ENCODE measurements around the gene PLA2G1B. TPM values are rescaled to one million over a fixed set of nuclear protein-coding genes. Genes with fewer than 3 reads are reported as not detected.
A peak's percentile ranks its signal among the peaks of the same experiment; 100 is the strongest.

The PLA2G1B gene
- total and polyA plus RNA-seq, 9 of the 15 experiments (the other 6 are each of a cell fraction or from before 2014, with no cell fraction given): 1.4 TPM; not detected in 8

DNA sequence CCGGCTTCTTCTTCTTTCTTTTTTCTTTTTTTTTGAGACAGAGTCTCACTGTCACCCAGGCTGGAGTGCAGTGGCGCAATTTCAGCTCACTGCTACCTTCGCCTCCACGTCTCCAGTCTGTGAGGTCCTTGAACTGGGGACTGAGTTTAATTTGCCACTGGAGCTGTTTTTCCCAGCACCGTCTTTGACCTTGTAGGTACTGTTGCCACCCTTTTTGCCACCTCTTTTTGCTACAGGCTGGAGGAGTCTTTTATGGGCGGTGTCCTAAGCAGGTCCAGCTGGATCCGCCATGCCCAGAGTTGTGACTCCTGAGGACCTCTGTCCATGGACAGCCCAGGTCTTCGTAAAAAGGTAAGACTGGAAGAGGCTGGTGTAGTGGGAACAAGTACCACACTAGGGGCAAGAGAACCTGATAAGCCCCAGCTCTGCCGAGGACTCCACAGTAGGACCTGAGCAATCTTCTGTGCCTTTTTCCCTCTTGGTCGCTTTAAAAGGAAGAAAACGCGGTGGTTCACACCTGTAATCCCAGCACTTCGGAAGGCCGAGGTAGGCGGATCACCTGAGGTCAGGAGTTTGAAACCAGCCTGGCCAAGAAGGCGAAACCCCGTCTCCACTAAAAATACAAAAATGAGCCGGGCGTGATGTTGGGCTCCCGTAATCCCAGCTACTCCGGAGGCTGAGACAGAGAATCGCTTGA, 36.8 kb downstream of the PLA2G1B start (continued):
- TF ChIP-seq KLF1 (tag; IDR thresholded peaks at IDR 0.05): no peak
- TF ChIP-seq, protein P1, sequence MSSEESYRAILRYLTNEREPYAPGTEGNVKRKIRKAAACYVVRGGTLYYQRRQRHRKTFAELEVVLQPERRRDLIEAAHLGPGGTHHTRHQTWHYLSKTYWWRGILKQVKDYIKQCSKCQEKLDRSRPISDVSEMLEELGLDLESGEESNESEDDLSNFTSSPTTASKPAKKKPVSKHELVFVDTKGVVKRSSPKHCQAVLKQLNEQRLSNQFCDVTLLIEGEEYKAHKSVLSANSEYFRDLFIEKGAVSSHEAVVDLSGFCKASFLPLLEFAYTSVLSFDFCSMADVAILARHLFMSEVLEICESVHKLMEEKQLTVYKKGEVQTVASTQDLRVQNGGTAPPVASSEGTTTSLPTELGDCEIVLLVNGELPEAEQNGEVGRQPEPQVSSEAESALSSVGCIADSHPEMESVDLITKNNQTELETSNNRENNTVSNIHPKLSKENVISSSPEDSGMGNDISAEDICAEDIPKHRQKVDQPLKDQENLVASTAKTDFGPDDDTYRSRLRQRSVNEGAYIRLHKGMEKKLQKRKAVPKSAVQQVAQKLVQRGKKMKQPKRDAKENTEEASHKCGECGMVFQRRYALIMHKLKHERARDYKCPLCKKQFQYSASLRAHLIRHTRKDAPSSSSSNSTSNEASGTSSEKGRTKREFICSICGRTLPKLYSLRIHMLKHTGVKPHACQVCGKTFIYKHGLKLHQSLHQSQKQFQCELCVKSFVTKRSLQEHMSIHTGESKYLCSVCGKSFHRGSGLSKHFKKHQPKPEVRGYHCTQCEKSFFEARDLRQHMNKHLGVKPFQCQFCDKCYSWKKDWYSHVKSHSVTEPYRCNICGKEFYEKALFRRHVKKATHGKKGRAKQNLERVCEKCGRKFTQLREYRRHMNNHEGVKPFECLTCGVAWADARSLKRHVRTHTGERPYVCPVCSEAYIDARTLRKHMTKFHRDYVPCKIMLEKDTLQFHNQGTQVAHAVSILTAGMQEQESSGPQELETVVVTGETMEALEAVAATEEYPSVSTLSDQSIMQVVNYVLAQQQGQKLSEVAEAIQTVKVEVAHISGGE (CRISPR knock-in tag; IDR thresholded peaks at IDR 0.05): peak in 1 of 3 experiments; percentile 44; a peak in 1 of 6 replicates
- peak in 1 of 2 experiments; percentile 34 for TF ChIP-seq AFF1 (IDR thresholded peaks at IDR 0.05; ENCODE audit: low read depth in 1 of 2, partially characterized antibody in 2 of 2)
- no peak for TF ChIP-seq MED1 (CRISPR knock-in tag; IDR thresholded peaks at IDR 0.05; ENCODE audit: borderline replicate concordance)
- peak; percentile 84; the same call in 1 of the 2 replicates for TF ChIP-seq ZC3H4 (CRISPR knock-in tag; IDR thresholded peaks at IDR 0.05; ENCODE audit: borderline replicate concordance)
- TF ChIP-seq CEBPB (tag; IDR thresholded peaks at IDR 0.05): peak; percentile 70
- no peak for TF ChIP-seq CBFA2T2 (conservative IDR thresholded peaks at IDR 0.05)
- no peak for TF ChIP-seq ZNF436 (CRISPR knock-in tag; IDR thresholded peaks at IDR 0.05)
- TF ChIP-seq CBX8 (IDR thresholded peaks at IDR 0.05; ENCODE audit: borderline replicate concordance, extremely low read depth, low read depth, low read length, poor library complexity, severe bottlenecking): no peak
- no peak for TF ChIP-seq RNF2 (IDR thresholded peaks at IDR 0.05)
- TF ChIP-seq HOXB6 (CRISPR knock-in tag; IDR thresholded peaks at IDR 0.05; ENCODE audit: borderline replicate concordance): no peak
- TF ChIP-seq GABPB1 (CRISPR knock-in tag; IDR thresholded peaks at IDR 0.05): no peak

Measured in K562 (cell line).